H9 (cell line): ENCODE measurements around the gene TEAD2. TPM values are rescaled to one million over a fixed set of nuclear protein-coding genes. Genes with fewer than 3 reads are reported as not detected.

Experiments
- DNase-seq: peaks from one replicate; pipeline ENCODE4 v3.0.0-alpha.2; 2017
- H2AFZ ChIP-seq: one replicate; pipeline ENCODE4 v1.6.1; 2013; ENCODE audit warnings: mild to moderate bottlenecking, low read length, control low read depth, moderate library complexity
- H2AK5ac ChIP-seq: 2 replicates; pipeline ENCODE4 v1.6.1; 2013; ENCODE audit warnings: low read length, control low read depth, mixed read lengths; ENCODE audit not compliant: insufficient read length
- H2BK120ac ChIP-seq: one replicate; pipeline ENCODE4 v1.6.1; 2013; ENCODE audit warnings: low read depth, mild to moderate bottlenecking, low read length, control low read depth, inconsistent platforms; ENCODE audit not compliant: poor library complexity, severe bottlenecking
- H2BK12ac ChIP-seq: 2 replicates; pipeline ENCODE4 v1.6.1; 2013; ENCODE audit warnings: low read length, control low read depth, mixed read lengths, low read depth; ENCODE audit not compliant: insufficient read length
- H2BK15ac ChIP-seq: 2 replicates; pipeline ENCODE4 v1.6.1; 2013; ENCODE audit warnings: low read depth, low read length, control low read depth
- H2BK20ac ChIP-seq: one replicate; pipeline ENCODE4 v1.6.1; 2013; ENCODE audit warnings: low read depth, mild to moderate bottlenecking, low read length, control low read depth, inconsistent platforms; ENCODE audit not compliant: poor library complexity, severe bottlenecking
- H2BK5ac ChIP-seq: 2 replicates; pipeline ENCODE4 v1.6.1; 2013; ENCODE audit warnings: low read length, control low read depth, mixed read lengths; ENCODE audit not compliant: insufficient read length
- H3K14ac ChIP-seq: 2 replicates; pipeline ENCODE4 v1.6.1; 2013; ENCODE audit warnings: low read length, control low read depth; ENCODE audit not compliant: insufficient read depth
- H3K18ac ChIP-seq: 2 replicates; pipeline ENCODE4 v1.6.1; 2013; ENCODE audit warnings: low read depth, mild to moderate bottlenecking, mixed read lengths, low read length, control low read depth; ENCODE audit not compliant: insufficient read length
- H3K23ac ChIP-seq: 2 replicates; pipeline ENCODE4 v1.6.1; 2013; ENCODE audit warnings: low read length, control low read depth, mixed read lengths, low read depth; ENCODE audit not compliant: insufficient read length
- H3K23me2 ChIP-seq: 2 replicates; pipeline ENCODE4 v1.6.1; 2013; ENCODE audit warnings: low read depth, mild to moderate bottlenecking, mixed read lengths, low read length, control low read depth; ENCODE audit not compliant: insufficient read length, poor library complexity, severe bottlenecking
- H3K27ac ChIP-seq: 2 replicates; pipeline ENCODE4 v1.5.1; 2013; ENCODE audit warnings: low read length, control low read depth, mixed read lengths, low read depth; ENCODE audit not compliant: insufficient read length
- H3K27me3 ChIP-seq: 2 replicates; pipeline ENCODE4 v1.6.1; 2013; ENCODE audit warnings: low read length, control low read depth, inconsistent platforms; ENCODE audit not compliant: insufficient read depth
- H3K4ac ChIP-seq: 2 replicates; pipeline ENCODE4 v1.6.1; 2013; ENCODE audit warnings: low read depth, mild to moderate bottlenecking, control low read depth, inconsistent platforms, low read length, moderate library complexity
- H3K4me1 ChIP-seq: 2 replicates; pipeline ENCODE4 v1.6.1; 2013; ENCODE audit warnings: low read length, control low read depth, inconsistent platforms; ENCODE audit not compliant: insufficient read depth
- H3K4me2 ChIP-seq: 2 replicates; pipeline ENCODE4 v1.6.1; 2013; ENCODE audit warnings: low read length, control low read depth, mixed read lengths; ENCODE audit not compliant: insufficient read length, insufficient read depth
- H3K56ac ChIP-seq: 2 replicates; pipeline ENCODE4 v1.6.1; 2013; ENCODE audit warnings: low read depth, mild to moderate bottlenecking, mixed read lengths, low read length, control low read depth; ENCODE audit not compliant: insufficient read length
- H3K79me1 ChIP-seq: 2 replicates; pipeline ENCODE4 v1.6.1; 2013; ENCODE audit warnings: low read depth, mild to moderate bottlenecking, moderate library complexity, low read length, control low read depth, inconsistent platforms; ENCODE audit not compliant: insufficient read depth, poor library complexity, severe bottlenecking
- H3K79me2 ChIP-seq: 2 replicates; pipeline ENCODE4 v1.6.1; 2013; ENCODE audit warnings: low read length, control low read depth, inconsistent platforms; ENCODE audit not compliant: insufficient read depth
- H3K9ac ChIP-seq: 2 replicates; pipeline ENCODE4 v1.6.1; 2013; ENCODE audit warnings: low read length, control low read depth, mixed read lengths; ENCODE audit not compliant: insufficient read length; ENCODE audit errors: extremely low read depth
- H3K9me3 ChIP-seq: one replicate; pipeline ENCODE4 v1.6.1; 2013; ENCODE audit warnings: low read depth, low read length, inconsistent platforms; ENCODE audit not compliant: control insufficient read depth
- H3T11ph ChIP-seq: one replicate; pipeline ENCODE4 v1.6.1; 2013; ENCODE audit warnings: mild to moderate bottlenecking, low read length, control low read depth, inconsistent platforms
- H4K20me1 ChIP-seq: one replicate; pipeline ENCODE4 v1.6.1; 2013; ENCODE audit not compliant: control insufficient read depth, insufficient read length, insufficient read depth
- H4K5ac ChIP-seq: 2 replicates; pipeline ENCODE4 v1.6.1; 2013; ENCODE audit warnings: low read depth, mild to moderate bottlenecking, mixed read lengths, low read length, control low read depth; ENCODE audit not compliant: insufficient read length
- H4K8ac ChIP-seq: replicated peaks from 2 replicates; pipeline ENCODE4 v1.6.1; 2013; ENCODE audit warnings: low read length, control low read depth, mixed read lengths, low read depth; ENCODE audit not compliant: insufficient read length
- H4K91ac ChIP-seq: 2 replicates; pipeline ENCODE4 v1.6.1; 2013; ENCODE audit warnings: low read depth, mild to moderate bottlenecking, moderate library complexity, mixed read lengths, low read length, control low read depth; ENCODE audit not compliant: insufficient read length
- H3K27ac Mint-ChIP-seq, 3 experiments: 2 replicates in 2 of 3; 3 replicates in 1 of 3; pipeline ENCODE4 v1.8.0; 2020 to 2021; ENCODE audit warnings: mixed read lengths in 3 of 3, mild to moderate bottlenecking in 1 of 3, moderate library complexity in 1 of 3
- H3K27me3 Mint-ChIP-seq: 2 replicates; pipeline ENCODE4 v1.8.0; 2021; ENCODE audit warnings: low read depth, mild to moderate bottlenecking, moderate library complexity, mixed read lengths
- H3K36me3 Mint-ChIP-seq, 3 experiments: 2 replicates in 2 of 3; 3 replicates in 1 of 3; pipeline ENCODE4 v1.8.0; 2020 to 2021; ENCODE audit warnings: low read depth in 3 of 3, mixed read lengths in 3 of 3; ENCODE audit not compliant: insufficient read depth in 1 of 3
- H3K4me1 Mint-ChIP-seq, 2 experiments: 2 replicates each; pipeline ENCODE4 v1.8.0; 2020; ENCODE audit warnings: mixed read lengths in 2 of 2
- H3K4me3 Mint-ChIP-seq, 2 experiments: 2 replicates in 1 of 2; 3 replicates in 1 of 2; pipeline ENCODE4 v1.8.0; 2020 to 2021; ENCODE audit warnings: mild to moderate bottlenecking in 2 of 2, mixed read lengths in 2 of 2, moderate library complexity in 1 of 2
- H3K9me3 Mint-ChIP-seq, 2 experiments: 2 replicates in 1 of 2; 3 replicates in 1 of 2; pipeline ENCODE4 v1.8.0; 2020; ENCODE audit warnings: mild to moderate bottlenecking in 2 of 2, mixed read lengths in 2 of 2, moderate library complexity in 1 of 2
- CTCF ChIP-seq: fragments of 200-600 bp; sonication (generic); conservative IDR thresholded peaks from 3 replicates; pipeline ENCODE4 v1.8.0; 2021; ENCODE audit warnings: antibody characterized with exemption, mild to moderate bottlenecking
- WGBS: extraction: QIAGEN DNeasy Blood & Tissue Kit; methylation state at CpG from one replicate; pipeline ENCODE4 v1.1.7; 2013; ENCODE audit warnings: missing lambda C conversion rate, low lambda C conversion rate, mixed read lengths; ENCODE audit not compliant: insufficient read length; ENCODE audit errors: extremely low coverage; 5-methylcytosine and 5-hydroxymethylcytosine counted together
- total RNA-seq: library from RNA; stranded (reverse); gene quantifications from 2 replicates; pipeline ENCODE4 v1.2.1, GENCODE V29; 2021

Gene TEAD2
- total RNA-seq, 1 experiment from 2014 or later = 126 TPM

- H3K27me3 Mint-ChIP-seq = peaks cover 9% of the 10 kb centered on the region
Observed at GRCh38 chr19:49396738-49397505, 34.7 kb upstream of the TEAD2 start.

More at GRCh38 chr19:49396738-49397505, 34.7 kb upstream of the TEAD2 start:
- Histone ChIP-seq H4K5ac (no peak overlapping the region), H4K20me1 (no peaks in the 10 kb centered on the region), H3K79me2 (no peaks in the 10 kb centered on the region), H2AFZ (no peak overlapping the region), H2BK5ac (no peak overlapping the region), H3K9me3 (no peaks in the 10 kb centered on the region), H3K4me1 (no peaks in the 10 kb centered on the region; the same call in 1 of the 2 replicates), H3K23me2 (no peaks in the 10 kb centered on the region), H3K4ac (no peak overlapping the region), H2AK5ac (no peak overlapping the region), H2BK15ac (no peak overlapping the region), H3K56ac (no peak overlapping the region), H3K4me2 (no peak overlapping the region), H3K27me3 (no peaks in the 10 kb centered on the region), H4K91ac (no peak overlapping the region), H3K18ac (no peak overlapping the region), H3K27ac (no peak overlapping the region), H3T11ph (no peak overlapping the region), H2BK120ac (no peak overlapping the region), H3K14ac (no peak overlapping the region), H3K23ac (no peak overlapping the region), H4K8ac (no peak overlapping the region), H2BK20ac (no peak overlapping the region), H3K9ac (no peak overlapping the region), H3K79me1 (no peaks in the 10 kb centered on the region), H2BK12ac (no peak overlapping the region)
- TF ChIP-seq CTCF = no peak
- WGBS = no CpG with 5 or more reads among the region's 8 CpGs
- Mint-ChIP-seq H3K4me3 (no peak overlapping the region), H3K4me1 (peaks cover 45 to 67% of the 10 kb centered on the region in 2 experiments), H3K27ac (peak overlapping the region in 2 of 3 experiments; percentile 64 to 67; a peak in 2 of 7 replicates), H3K36me3 (no peaks in the 10 kb centered on the region), H3K9me3 (no peaks in the 10 kb centered on the region; a peak in 1 of 5 replicates)
- no peak for DNase-seq
